Coronary artery (tissue), 2 donors: ENCODE data around the gene MAP3K21.

ENCODE experiments used
- DNase-seq: peaks from one replicate; pipeline ENCODE4 v3.0.0-alpha.2; 2017; ENCODE audit warnings: low spot score
- H3K27ac ChIP-seq, 2 donors: fragments of 200-600 bp; sonication (generic); one replicate each; pipeline ENCODE4 v1.5.1; 2016 to 2019
- H3K4me3 ChIP-seq: fragments of 200-600 bp; sonication (generic); 2 replicates; pipeline ENCODE4 v1.5.1; 2016; ENCODE audit warnings: mild to moderate bottlenecking, moderate library complexity
- TF ChIP-seq, protein P1 (sequence below): fragments of 200-600 bp; sonication (generic); IDR thresholded peaks from one replicate; pipeline ENCODE4 v1.5.1; 2019; ENCODE audit warnings: antibody characterized with exemption

The MAP3K21 gene

DNA sequence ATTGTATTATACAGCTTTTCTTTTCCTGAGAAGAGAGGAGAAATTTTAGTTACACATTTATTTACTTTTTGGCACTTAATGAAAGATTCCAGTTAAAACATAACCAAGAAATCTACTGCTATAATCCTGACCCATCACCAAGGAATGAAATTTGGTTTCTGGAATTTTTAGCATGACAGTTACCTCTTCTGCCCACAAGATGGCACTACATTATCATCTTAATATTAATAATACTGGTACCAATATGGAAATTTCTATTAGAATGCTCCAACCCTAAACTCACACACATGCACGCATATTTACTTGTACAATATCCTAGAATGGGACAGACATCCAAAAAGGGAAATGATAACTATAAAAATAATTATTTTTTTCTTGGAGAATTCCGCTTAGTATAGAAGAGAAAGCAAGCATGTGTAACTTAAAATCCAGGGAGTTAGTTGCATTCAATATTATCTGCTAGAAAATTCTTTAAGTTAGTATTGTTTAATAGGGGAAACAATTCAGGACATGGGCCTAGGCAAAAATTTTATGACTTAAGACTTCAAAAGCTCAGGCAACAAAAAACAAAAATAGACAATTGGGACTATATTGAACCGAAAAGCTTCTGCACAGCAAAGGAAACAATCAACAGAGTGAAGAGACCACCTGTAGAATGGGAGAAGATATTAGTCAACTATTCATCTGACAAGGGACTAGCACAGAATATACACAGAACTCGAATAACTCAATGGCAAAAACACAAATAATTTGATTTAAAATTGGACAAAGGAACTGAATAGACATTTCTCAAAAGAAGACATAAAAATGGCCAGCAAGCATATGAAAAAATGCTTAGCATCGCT, 37.4 kb downstream of the MAP3K21 start:
- DNase-seq, result no peak
- TF ChIP-seq, protein P1, sequence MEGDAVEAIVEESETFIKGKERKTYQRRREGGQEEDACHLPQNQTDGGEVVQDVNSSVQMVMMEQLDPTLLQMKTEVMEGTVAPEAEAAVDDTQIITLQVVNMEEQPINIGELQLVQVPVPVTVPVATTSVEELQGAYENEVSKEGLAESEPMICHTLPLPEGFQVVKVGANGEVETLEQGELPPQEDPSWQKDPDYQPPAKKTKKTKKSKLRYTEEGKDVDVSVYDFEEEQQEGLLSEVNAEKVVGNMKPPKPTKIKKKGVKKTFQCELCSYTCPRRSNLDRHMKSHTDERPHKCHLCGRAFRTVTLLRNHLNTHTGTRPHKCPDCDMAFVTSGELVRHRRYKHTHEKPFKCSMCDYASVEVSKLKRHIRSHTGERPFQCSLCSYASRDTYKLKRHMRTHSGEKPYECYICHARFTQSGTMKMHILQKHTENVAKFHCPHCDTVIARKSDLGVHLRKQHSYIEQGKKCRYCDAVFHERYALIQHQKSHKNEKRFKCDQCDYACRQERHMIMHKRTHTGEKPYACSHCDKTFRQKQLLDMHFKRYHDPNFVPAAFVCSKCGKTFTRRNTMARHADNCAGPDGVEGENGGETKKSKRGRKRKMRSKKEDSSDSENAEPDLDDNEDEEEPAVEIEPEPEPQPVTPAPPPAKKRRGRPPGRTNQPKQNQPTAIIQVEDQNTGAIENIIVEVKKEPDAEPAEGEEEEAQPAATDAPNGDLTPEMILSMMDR, result peak; percentile 34
- Histone ChIP-seq H3K27ac (no peak overlapping the region), H3K4me3 (no peak overlapping the region)

DNA sequence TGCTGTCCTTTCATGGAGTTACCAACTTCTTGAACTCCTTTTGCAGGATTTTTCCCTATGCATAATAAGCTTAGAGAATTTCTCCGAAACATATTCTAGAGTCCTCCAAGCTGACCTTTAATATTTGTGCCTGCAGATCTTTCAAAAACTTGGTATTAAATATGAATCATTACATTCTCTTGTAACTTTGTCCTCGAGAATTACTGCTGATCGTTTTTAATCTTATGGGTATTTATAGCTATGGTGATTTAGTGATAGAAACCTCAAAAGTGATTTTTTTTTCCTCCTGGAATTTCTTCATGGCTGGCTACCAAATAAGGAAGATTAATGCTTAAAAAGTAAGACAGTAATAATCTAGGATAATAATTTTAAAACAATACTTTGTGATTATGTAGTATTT, 39.1 kb downstream of the MAP3K21 start:
- H3K4me3 ChIP-seq, result no peak overlapping the region
- H3K27ac ChIP-seq, result no peak overlapping the region
- TF ChIP-seq, protein P1, result no peak
- DNase-seq, result no peak

DNA sequence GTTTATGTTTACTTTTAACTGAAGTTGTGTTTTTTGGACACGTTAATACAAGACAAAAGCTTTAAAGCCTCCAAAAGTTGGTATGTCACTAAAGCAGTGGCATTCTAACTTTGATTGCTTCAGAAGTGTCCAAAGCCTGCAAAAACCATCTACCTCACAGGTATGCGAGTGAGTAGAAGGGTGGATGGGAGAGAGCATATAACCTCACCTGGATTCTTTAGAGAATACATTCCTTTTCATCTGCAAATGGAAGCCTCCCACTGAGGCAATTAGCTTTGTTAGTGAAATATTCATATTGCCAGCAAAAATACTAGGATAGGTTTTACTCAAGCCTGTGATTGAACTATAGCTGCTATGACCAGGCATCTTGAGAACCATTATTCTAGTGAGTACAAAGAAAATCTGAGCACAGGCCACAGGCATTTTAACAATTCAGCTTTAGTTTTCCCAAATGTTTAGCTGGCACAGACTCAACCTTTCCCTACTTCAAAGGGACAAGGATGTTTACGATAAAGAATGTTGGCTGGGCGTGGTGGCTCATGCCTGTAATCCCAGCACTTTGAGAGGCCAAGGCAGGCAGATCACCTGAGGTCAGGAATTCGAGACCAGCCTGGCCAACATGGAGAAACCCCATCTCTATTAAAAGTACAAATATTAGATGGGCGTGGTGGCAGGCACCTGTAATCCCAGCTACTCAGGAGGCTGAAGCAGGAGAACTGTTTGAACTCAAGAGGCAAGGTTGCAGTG, 39.7 kb downstream of the MAP3K21 start:
- Histone ChIP-seq H3K27ac (no peak overlapping the region), H3K4me3 (no peak overlapping the region)
- TF ChIP-seq, protein P1, result no peak
- no peak for DNase-seq

GRCh38 chr1:233368106-233368788, 40.7 kb downstream of the MAP3K21 start:
- DNase-seq, result no peak
- no peak overlapping the region for H3K27ac ChIP-seq
- TF ChIP-seq, protein P1, result no peak
- no peak overlapping the region for H3K4me3 ChIP-seq

DNA sequence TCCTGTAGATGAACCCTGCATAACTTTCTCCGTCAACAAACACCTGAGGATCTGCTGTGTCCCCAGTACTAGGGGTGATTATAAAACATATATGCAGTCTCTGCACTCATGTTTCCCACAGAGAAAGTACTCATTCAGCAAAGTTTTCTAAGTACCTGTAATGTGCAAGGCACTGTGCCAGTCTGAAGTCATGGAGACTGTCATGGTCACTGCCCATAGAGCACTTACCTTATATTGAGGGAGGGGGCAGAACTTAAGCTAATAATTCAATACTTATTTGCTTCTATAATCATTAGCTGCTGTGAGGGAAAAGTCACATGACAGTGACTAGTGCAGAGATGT, 41.2 kb downstream of the MAP3K21 start:
- H3K4me3 ChIP-seq, result no peak overlapping the region
- DNase-seq, result no peak
- H3K27ac ChIP-seq, result no peak overlapping the region
- TF ChIP-seq, protein P1, result no peak

DNA sequence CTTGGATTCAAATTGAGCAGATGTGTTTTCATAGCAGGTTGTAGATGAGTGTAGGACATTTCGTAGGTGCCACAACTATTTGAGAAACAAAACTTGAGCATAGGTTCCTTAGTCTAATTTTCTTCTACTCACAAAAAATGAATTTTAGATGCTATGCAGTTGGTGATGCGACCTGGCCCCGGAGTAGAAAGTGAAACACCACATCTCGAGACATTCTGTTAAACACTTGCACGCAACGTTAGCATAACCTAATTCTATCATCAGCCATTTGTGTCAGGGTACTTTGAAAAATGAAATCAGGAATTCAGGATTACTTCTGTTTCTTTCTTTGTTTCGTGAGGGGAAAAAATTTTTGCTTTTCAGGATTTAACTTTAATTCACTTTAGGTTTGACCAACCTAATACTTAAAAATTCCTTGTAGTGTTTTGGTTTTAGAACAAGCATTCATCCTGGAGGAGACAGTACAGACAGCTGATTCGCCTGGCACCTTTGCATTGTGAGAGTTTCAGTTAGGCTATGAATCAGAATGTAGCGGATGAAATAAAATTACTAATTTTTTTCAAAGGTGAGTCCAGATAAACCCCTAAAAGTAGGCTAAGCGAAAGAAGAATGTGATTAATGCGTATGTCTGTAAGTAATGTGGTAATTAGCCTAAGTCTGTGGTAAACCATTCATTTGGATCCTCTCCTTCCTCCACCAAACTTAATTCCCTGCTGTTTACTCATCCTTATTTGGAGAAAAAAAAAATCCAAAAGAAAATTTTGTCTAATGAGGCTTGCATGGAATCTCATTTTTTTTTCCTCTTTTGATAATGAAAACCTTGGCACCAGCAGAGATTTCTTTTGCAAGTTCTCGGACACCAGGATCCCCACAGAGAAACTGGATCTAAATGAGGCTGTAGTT, 44.9 kb downstream of the MAP3K21 start:
- TF ChIP-seq, protein P1, result no peak
- no peak overlapping the region for H3K27ac ChIP-seq
- DNase-seq, result no peak
- H3K4me3 ChIP-seq, result no peak overlapping the region
